Measurements from ENCODE around the gene RHBDF1. TPM values are rescaled to one million over a fixed set of nuclear protein-coding genes. Genes with fewer than 3 reads are reported as not detected.
"Not testable (repeated sequence)": the region's sequence is repeated elsewhere in the genome, so short reads cannot be mapped to it uniquely, and the experiment has no call there.

The RHBDF1 gene
- total and polyA plus RNA-seq, 4 donors, result 1.8 to 6.2 (median 3.5) TPM

GRCh38 chr16:30627-31026 is 41.8 kb downstream of the RHBDF1 start:
- WGBS, result 87% methylated on average over 6 of the region's 7 CpGs
- not testable (repeated sequence) for H3K27me3 ChIP-seq (ENCODE audit: control insufficient read depth in 4 of 4, insufficient read depth in 4 of 4, low read length in 3 of 4); H3K9me3 ChIP-seq (ENCODE audit: control insufficient read depth in 4 of 4, low read length in 3 of 4); H3K4me1 ChIP-seq (ENCODE audit: control insufficient read depth in 4 of 4, insufficient read depth in 4 of 4, low read length in 3 of 4); DNase-seq (ENCODE audit: low spot score); H3K27ac ChIP-seq (ENCODE audit: low read depth in 1 of 2, low read length in 2 of 2); H3K9ac ChIP-seq (ENCODE audit: low read depth in 1 of 2, low read length in 2 of 2); H3K36me3 ChIP-seq (ENCODE audit: control insufficient read depth in 4 of 4, insufficient read depth in 3 of 4, low read depth in 1 of 4, low read length in 3 of 4); H3K4me3 ChIP-seq (ENCODE audit: low read depth in 1 of 3, low read length in 3 of 3)

DNA sequence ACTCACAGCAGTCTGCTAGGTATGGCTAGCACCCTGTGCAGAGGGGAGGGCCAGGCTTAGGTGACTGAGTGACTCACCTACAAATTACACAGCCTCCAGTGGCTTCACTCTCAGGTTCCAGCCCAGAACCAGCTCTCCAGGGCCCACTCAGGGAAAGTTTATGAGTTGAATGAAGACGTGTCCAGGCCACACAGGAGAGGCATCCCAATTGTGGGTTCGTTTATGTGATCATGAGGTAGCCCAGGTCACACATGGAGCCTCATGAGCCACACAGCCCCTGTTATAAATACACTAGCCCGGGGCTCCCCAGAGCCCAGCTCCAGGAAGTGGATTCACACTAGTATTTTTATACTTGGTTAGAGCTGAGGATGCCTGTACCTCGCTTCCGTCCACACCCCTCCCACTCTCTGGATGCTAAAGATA is 46.5 kb downstream of the RHBDF1 start:
- 58% methylated on average over 2 of the region's 5 CpGs for WGBS
- not testable (repeated sequence) for H3K9me3 ChIP-seq (ENCODE audit: control insufficient read depth in 4 of 4, low read length in 3 of 4); DNase-seq (ENCODE audit: low spot score); H3K36me3 ChIP-seq (ENCODE audit: control insufficient read depth in 4 of 4, insufficient read depth in 3 of 4, low read depth in 1 of 4, low read length in 3 of 4); H3K9ac ChIP-seq (ENCODE audit: low read depth in 1 of 2, low read length in 2 of 2); H3K27me3 ChIP-seq (ENCODE audit: control insufficient read depth in 4 of 4, insufficient read depth in 4 of 4, low read length in 3 of 4); H3K27ac ChIP-seq (ENCODE audit: low read depth in 1 of 2, low read length in 2 of 2); H3K4me1 ChIP-seq (ENCODE audit: control insufficient read depth in 4 of 4, insufficient read depth in 4 of 4, low read length in 3 of 4); H3K4me3 ChIP-seq (ENCODE audit: low read depth in 1 of 3, low read length in 3 of 3)

GRCh38 chr16:24151-24550 is 48.3 kb downstream of the RHBDF1 start:
- WGBS, result 89% methylated on average over 16 of the region's 22 CpGs
- not testable (repeated sequence) for H3K9ac ChIP-seq (ENCODE audit: low read depth in 1 of 2, low read length in 2 of 2); H3K36me3 ChIP-seq (ENCODE audit: control insufficient read depth in 4 of 4, insufficient read depth in 3 of 4, low read depth in 1 of 4, low read length in 3 of 4); H3K27ac ChIP-seq (ENCODE audit: low read depth in 1 of 2, low read length in 2 of 2); H3K27me3 ChIP-seq (ENCODE audit: control insufficient read depth in 4 of 4, insufficient read depth in 4 of 4, low read length in 3 of 4); H3K4me3 ChIP-seq (ENCODE audit: low read depth in 1 of 3, low read length in 3 of 3); H3K4me1 ChIP-seq (ENCODE audit: control insufficient read depth in 4 of 4, insufficient read depth in 4 of 4, low read length in 3 of 4); H3K9me3 ChIP-seq (ENCODE audit: control insufficient read depth in 4 of 4, low read length in 3 of 4); DNase-seq (ENCODE audit: low spot score)

GRCh38 chr16:20886-21285 is 51.5 kb downstream of the RHBDF1 start:
- not testable (repeated sequence) for H3K4me3 ChIP-seq (ENCODE audit: low read depth in 1 of 3, low read length in 3 of 3); H3K4me1 ChIP-seq (ENCODE audit: control insufficient read depth in 4 of 4, insufficient read depth in 4 of 4, low read length in 3 of 4); H3K9me3 ChIP-seq (ENCODE audit: control insufficient read depth in 4 of 4, low read length in 3 of 4); H3K36me3 ChIP-seq (ENCODE audit: control insufficient read depth in 4 of 4, insufficient read depth in 3 of 4, low read depth in 1 of 4, low read length in 3 of 4); DNase-seq (ENCODE audit: low spot score); H3K27ac ChIP-seq (ENCODE audit: low read depth in 1 of 2, low read length in 2 of 2); H3K9ac ChIP-seq (ENCODE audit: low read depth in 1 of 2, low read length in 2 of 2); H3K27me3 ChIP-seq (ENCODE audit: control insufficient read depth in 4 of 4, insufficient read depth in 4 of 4, low read length in 3 of 4)
- 89% methylated on average over 12 of the region's 12 CpGs for WGBS

GRCh38 chr16:17062-17765 is 55.2 kb downstream of the RHBDF1 start:
- WGBS, result 92% methylated on average over 19 of the region's 20 CpGs
- H3K27me3 ChIP-seq (ENCODE audit: control insufficient read depth in 4 of 4, insufficient read depth in 4 of 4, low read length in 3 of 4); H3K27ac ChIP-seq (ENCODE audit: low read depth in 1 of 2, low read length in 2 of 2); H3K9me3 ChIP-seq (ENCODE audit: control insufficient read depth in 4 of 4, low read length in 3 of 4); H3K9ac ChIP-seq (ENCODE audit: low read depth in 1 of 2, low read length in 2 of 2); H3K36me3 ChIP-seq (ENCODE audit: control insufficient read depth in 4 of 4, insufficient read depth in 3 of 4, low read depth in 1 of 4, low read length in 3 of 4); DNase-seq (ENCODE audit: low spot score); H3K4me1 ChIP-seq (ENCODE audit: control insufficient read depth in 4 of 4, insufficient read depth in 4 of 4, low read length in 3 of 4); H3K4me3 ChIP-seq (ENCODE audit: low read depth in 1 of 3, low read length in 3 of 3): not testable (repeated sequence)

GRCh38 chr16:10772-11171 is 61.7 kb downstream of the RHBDF1 start:
- H3K4me1 ChIP-seq (ENCODE audit: control insufficient read depth in 4 of 4, insufficient read depth in 4 of 4, low read length in 3 of 4); H3K9ac ChIP-seq (ENCODE audit: low read depth in 1 of 2, low read length in 2 of 2); H3K27ac ChIP-seq (ENCODE audit: low read depth in 1 of 2, low read length in 2 of 2); H3K36me3 ChIP-seq (ENCODE audit: control insufficient read depth in 4 of 4, insufficient read depth in 3 of 4, low read depth in 1 of 4, low read length in 3 of 4); H3K9me3 ChIP-seq (ENCODE audit: control insufficient read depth in 4 of 4, low read length in 3 of 4); H3K27me3 ChIP-seq (ENCODE audit: control insufficient read depth in 4 of 4, insufficient read depth in 4 of 4, low read length in 3 of 4); H3K4me3 ChIP-seq (ENCODE audit: low read depth in 1 of 3, low read length in 3 of 3); DNase-seq (ENCODE audit: low spot score): not testable (repeated sequence)
- 44% methylated on average over 12 of the region's 27 CpGs for WGBS
- TF ChIP-seq CTCF (IDR thresholded peaks at IDR 0.05; ENCODE audit: low read depth, low read length, missing input control) (peak; percentile 51), RAD21 (IDR thresholded peaks at IDR 0.05) (peak; percentile 9 to 45)
